Activated naive CD4-positive, alpha-beta T cell treated with anti-CD3 and anti-CD28 coated beads, Interleukin-2, amount 50 U/mL, for 16 hours (primary cell): ENCODE results near the gene STAC.
"Not testable (repeated sequence)": the region's sequence is repeated elsewhere in the genome, so short reads cannot be mapped to it uniquely, and the experiment has no call there.

ENCODE experiments used
- DNase-seq: peaks from one replicate; pipeline ENCODE4 v3.0.0-alpha.2; 2020

STAC gene

DNA sequence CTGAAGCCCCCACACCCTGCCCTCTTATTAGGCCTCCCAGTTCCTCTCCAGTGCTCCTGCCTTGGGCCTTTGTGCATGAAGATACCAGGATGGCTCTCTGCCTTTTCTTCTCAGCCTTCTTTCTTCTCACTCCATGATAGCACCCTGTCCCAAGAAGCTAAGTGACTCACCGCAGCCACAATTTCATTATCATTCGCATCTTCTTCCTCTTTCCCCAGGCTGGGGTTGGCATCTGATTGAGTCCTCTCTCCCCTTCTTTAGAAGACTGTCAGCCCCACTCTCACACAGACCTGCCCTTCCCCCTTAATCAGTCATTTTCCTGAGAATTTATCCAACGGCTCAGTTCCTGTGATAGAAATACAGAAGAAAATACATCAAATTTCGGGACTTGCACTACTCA is 102.0 kb downstream of the STAC start:
- no peak for DNase-seq

DNA sequence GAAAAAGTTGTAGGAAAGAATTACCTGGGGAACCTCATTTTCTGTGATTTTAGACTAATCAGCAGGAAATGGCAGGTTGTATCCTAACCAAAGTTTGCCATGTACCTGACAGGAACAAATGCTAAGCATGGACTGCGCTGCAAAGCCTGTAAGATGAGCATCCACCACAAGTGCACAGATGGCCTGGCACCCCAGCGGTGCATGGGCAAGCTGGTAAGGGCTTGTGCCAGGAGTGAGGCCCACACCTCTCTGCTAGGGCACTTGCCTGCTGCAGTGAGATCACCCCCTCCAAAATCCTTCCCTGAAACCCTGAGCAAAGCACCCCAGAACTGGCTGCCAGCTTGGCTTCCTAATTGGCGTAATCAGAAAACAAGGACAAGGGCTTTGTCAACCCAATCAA is 102.6 kb downstream of the STAC start:
- no peak for DNase-seq

DNA sequence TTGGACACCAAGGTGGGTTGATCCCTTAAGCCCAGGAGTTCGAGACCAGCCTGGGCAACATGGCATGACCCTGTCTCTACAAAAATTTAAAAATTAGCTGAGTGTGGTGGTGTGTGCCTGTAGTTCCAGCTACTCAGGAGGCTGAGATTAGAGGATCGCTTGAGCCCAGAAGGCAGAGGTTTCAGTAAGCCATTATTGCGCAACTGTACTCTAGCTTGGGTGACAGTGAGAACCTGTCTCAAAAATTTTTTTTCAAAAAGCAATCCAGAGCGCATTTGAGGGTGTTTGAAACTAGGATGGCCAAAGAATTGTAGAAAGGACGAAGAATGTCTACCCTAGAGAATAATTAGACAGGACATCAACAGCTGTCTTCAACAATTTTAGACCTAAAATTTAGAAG is 103.4 kb downstream of the STAC start:
- DNase-seq: no peak

DNA sequence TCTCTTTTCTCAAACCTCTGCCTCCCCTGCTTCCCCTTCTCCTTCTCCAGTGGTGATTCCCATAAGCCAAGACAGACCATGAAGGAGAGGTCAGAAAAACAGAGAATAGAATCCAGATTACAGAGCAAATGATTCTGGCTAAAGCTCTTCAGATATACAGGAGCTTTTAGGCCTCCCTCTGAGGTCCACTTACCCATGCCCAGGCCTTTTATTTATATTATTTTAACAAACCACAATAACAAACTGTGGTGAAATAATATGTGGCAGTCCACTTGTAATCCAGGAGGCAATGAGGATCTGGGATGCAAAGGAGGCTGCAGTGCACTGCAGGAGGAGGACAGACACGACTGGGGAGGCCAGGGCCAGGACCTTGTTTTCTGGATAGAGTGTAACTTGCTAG is 104.1 kb downstream of the STAC start:
- DNase-seq: no peak

DNA sequence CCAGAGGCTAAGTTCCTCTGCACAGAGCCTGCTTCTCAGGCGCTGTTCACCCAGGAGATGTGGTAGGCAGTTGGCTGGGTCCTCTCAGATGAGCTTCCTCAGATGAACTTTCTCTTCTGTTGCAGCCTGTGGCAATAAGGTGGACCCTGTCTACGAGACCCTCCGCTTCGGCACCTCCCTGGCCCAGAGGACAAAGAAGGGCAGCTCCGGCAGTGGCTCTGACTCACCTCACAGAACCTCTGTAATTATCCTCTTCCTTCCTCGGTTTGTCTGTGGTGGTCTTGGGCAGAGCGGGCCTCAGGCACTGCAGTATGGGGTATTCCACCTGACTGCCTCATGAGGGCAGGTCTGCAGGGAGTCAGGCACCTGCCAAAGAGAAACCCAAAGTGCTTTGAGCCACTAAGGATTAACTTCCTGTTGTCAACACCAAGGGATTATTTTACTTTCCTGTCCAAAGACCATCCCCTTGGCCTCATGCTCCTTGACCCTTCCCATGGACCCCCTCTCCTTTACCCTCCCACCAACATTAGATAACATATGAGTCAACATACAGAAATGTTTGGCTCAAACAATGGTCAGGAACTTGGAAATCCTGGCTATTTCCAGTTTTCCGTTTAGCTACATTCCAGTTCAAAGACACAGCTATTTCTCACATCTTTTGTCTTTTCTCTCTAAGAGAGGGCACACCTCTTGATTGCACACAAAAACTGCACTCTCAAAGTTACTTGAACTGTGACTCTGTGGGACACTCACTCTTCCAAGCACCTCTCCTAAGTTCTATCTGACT is 105.9 kb downstream of the STAC start:
- DNase-seq: no peak

DNA sequence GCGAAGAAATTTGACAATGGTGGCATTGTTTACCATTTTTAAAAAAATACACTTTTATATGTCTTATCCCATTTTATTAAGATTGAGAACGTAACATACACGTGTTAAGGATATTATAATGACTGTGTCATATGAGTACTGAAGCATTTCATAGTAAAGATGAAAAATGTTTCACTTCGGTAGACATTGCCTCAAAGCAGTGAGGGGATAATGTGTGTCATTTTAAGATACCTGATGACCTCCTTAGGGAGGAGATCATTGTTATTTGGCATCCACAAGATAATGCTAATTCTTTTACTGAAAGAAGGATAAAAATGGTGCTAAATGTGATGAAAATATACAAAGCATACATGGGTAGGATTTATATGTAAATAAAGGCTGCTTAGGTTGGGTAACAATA is 107.3 kb downstream of the STAC start:
- no peak for DNase-seq

DNA sequence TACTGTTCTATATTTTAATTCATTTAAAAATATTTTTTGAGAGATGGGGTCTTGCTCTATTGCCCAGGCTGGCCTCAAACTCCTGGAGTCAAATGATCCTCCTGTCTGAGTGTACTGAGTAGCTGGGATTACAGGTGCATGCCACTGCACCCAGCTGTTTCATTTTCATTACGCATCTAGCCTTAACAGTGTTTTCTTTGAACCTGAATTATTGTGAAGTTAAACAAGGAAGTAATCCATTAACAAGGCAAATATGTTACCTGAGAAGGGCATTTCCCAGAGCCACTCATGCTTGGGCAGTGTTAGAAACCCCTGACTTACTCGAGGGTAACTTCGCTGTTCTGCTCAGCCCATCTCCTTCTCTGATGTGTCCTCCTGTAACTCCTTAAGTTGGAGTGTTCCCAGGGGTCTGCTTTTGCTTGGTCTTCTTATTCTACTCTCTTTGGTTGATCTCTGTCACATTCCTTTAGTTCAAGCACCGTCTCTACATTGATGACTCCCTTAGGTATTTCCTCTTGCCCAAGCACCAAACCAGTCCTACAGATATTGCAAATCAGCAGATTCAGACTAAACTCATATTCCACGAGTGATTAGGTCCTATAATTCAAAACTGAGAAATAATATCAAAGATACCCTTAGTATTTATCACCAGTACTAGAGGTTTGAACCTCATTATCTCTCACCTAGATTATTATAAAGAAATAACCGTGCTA is 107.9 kb downstream of the STAC start:
- no peak for DNase-seq

DNA sequence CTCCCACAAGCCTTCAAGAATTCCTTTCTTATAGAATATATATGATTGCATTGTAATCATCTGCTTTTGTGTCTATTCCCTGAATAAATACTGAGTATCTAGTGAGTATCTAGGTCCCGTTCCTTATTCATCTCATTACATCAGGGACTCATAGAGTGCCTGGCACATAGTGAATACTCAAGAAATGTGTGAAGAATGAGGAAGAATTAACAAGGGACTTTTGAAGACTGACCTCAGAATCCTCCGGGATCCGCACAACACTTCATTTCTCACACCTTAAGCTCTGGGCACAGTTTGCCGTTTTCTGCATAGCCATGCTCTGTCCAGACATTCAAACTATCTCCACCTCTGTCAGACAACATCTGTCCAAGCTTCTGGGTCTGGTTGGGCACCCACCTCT is 108.8 kb downstream of the STAC start:
- DNase-seq: no peak

DNA sequence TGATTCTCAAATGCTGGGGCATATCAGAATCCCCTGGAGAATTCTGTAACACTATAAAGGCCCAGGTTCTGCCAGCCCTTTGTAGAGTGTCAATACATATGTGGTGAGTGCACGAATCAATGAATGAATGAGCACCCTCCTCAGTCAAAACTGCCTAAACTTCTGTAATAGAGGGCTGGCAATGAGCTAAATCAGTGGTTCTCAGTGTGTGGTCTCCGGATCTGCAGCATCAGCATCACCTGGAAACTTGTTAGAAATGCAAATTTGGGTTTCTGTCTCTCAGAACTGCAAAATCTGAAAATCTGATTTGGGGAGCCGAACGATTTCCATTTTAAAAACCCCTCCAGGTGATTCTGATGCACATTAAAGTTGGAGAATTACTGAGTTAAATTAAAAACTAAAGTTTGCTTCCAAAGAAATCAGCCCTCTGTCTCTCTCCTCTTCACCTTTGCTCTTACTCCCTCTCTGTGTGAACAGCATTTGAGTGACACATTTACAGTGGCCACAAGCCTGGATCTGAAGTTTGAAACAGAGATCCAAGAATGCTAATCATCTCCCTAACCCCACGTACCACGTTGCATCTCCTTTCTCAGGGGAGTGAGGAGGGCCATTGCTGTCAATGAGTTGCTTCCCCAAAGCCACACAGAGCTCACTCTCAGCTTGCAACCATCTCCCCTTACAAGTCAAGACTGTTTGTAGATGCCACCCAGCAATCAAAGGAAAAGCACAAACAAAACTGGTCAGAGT is 109.5 kb downstream of the STAC start:
- no peak for DNase-seq

DNA sequence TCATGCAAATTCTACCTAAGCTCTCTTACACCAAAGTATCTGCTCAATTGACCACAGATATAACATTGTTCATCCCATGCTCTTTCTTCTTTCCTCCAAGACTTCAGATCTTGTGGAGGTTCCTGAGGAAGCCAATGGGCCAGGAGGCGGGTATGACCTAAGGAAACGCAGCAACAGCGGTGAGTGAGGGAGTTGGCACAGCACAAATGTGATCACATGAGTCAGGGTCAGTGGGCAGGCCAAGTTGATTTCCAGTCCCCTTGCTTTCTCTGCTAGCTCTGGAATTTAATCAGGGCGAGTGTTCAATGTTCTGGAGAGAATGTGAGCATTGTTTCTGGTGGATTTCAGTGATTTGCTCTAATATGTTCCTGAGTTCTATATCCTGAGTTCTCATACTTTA is 112.7 kb downstream of the STAC start:
- DNase-seq: no peak

DNA sequence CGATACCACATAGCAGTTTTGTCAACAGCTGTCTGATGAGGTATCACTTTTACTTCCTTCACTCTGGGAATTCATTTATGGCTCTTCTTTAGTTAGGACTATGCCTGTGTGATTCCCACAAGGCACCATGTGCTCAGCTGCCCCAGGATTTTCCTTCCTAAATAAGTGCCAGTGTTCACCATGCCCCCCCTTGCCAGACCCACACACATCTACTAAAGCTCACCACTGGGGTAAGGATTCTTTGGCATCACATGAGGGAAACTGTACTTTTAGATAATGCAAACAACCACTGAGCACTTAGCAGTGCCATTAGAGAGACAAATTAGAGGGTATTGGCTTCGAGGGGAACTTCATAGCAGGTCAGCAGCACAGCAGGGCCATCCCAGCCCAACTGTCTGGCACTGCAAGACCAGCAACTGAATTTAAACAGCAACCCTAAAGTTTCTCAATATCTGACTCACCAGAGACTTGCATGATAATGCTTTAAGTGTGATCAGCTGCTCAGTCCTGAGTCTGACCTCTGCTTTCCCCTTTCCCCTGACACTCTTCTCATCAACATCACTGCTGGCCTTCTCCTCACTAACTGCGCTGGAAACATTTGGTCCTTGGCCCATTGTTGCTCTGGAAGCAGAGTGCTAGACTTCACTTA is 114.3 kb downstream of the STAC start:
- DNase-seq: no peak

DNA sequence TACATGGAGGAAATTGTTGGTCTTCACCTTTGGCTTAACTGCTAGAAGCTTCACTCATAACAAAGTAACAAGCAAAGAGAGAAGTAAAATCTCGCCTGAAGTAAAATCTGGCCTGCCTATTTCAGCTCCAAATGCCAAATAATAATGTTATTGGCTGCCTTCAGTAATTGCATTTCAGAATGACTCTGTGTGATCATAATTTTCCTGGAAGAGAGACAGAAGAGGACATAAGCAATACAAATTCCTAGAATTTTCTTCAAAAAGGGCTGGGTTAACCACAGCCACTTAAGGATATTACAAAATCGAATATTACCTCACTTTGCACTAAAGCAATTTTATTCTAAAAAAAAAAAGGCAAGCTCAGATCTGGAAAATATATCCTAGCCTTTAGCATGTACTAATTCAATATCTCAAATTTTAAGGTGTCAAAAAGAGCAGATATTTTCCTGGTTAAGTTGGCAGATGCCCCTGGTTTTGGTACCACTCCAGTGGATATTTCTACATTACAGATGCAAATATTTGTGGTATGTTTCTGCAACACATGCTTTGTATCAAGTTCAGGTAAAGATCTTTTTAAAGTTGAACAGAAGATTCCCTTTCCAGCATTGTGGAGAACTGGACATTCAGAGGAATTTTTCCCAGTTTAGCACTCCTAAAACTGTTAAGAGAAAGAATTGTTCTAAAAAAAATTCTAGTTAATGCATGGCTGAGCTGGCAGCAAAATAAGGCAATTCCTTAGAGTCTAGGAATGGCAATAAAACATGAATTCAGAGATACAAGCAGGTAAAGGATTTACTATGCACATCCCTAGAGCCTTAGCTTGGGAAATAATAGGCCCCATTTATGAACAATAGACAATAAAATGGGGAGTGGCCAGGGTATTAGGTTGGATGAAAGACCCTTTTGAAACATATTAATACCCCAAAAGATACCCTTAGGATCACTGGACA is 116.7 kb downstream of the STAC start:
- no peak for DNase-seq

DNA sequence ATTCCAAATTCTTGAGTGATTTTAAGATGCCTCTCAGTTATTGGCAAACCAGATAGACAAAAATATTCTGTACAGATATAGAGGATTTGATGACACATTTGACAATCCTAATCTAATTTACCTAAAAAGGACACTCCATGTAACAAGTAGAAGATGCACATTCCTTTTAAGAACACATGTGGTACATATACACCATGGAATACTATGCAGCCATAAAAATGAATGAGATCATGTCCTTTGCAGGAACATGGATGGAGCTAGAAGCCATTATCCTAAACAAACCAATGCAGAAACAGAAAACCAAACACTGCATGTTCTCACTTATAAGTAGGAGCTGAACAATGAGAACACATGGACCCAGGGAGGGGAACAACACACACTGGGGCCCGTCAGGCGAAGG is 119.7 kb downstream of the STAC start:
- not testable (repeated sequence) for DNase-seq

DNA sequence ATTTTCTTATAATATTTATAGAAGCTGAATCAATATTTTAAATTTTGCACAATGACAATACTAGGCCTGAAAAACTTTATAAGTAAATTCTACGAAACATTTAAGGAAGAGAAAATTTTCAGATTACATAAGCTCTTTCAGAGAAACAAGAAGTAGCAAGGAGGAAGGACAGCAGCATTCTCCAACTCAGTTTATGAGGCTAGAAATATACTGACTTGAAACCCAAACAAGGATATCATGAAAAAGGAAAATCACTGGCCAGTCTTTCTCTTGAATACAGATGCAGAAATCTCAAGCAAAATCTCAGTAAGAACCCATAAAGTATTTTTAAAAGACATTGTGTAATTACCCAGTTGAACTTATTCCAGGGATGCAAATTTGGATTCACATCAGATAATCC is 121.3 kb downstream of the STAC start:
- DNase-seq: no peak

DNA sequence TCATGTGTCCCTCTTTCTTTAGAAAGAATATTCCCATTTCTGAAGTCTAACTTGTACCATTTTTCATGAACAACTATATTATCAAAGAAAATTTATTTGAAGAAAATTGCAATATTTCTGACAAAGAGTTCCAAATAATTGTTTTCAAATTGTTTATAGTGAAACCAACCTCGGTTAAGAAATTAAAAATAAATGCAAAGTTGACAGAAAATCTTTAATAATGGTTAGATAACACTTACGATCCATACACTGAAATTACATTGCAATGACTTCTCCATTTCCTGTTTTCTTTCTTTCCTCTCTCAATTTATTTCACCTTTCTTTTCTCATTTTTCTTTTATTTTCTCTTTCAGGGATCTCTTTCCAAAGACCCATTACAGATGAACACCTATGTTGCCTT is 125.1 kb downstream of the STAC start:
- no peak for DNase-seq

DNA sequence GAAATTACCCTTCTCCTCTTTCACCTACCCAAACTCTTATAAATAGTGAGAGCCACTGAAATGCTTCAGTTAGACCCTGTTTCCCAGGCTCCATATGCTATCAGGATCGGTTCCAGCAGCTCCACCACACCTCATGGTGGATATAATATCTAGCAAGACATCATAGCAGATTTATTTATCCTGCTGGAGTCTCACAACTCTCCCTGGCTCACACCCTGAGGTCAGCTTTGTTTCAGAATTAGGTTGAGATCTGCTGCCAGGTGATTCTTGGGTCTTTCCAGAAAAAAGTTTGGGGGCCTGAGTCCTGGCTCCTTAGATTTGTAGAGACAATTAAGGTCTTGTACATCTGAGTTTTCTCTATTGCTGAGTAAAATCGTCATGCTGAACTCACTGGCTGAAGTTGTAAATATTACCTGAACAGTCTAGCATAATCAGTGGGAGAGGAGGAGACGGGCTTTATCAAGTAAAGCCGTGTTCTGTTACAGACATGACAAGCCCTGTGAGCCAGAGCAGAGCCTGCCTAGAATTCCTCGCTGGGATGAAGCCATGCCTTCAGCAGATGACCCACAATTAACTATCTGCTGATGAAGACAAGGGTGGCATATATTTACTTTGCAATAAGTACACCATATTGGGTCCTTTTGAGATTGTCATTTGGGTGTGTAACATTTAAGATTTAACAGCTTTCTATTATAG is 131.6 kb downstream of the STAC start:
- DNase-seq: no peak

DNA sequence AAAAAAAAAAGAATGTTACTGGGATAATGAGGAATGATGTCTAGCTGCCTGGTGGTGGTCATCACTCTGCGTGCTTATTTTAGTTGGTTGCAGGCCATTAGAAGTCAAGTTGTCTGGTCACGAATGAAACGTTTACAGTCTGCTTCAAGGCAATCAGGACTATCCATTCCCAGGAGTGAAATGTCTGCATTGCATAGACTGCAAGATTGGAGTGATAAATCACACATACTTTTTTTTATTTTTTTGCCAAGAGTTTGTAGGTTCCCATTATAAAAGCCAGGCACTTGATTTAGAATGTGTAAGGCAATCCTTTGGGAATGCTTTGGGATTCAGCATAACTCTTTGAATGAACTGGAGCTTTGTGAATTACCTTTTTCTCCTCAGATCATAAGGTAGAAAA is 132.3 kb downstream of the STAC start:
- no peak for DNase-seq

DNA sequence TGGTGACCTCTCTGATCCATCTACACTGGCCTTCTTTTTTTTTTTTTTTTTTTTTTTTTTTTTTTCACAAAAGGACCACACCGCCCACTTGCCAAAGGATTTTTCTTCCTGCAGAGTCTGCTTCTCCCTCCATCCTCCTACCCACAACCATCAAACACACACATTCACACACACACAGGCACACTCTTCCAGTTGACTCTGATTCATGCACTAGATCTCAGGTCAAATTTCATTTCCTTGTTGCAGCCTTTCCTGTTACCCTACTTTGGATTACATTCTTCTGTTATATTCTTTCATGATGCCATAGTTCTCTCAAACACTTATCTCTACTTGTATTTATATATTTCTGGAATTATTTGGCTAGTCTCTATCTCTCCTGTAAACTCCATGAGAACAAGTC is 133.9 kb downstream of the STAC start:
- no peak for DNase-seq

DNA sequence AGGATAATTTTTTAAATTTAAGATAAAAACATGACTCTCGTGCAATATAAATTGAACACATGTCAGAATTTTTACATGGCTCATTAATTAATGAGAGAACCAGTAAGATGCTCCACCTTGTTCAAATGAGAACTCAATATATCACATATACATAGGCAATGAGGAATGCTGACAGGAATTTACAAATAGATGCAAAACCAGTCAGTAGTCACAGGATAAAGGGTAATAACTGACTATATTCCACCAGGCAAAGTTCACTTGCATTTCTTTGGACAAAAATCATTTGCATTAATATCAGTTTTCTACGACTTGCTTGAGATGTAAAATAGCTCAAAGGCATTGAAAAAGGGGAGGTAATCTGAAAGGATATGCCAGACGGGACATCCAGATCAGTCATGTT is 139.4 kb downstream of the STAC start:
- DNase-seq: no peak

DNA sequence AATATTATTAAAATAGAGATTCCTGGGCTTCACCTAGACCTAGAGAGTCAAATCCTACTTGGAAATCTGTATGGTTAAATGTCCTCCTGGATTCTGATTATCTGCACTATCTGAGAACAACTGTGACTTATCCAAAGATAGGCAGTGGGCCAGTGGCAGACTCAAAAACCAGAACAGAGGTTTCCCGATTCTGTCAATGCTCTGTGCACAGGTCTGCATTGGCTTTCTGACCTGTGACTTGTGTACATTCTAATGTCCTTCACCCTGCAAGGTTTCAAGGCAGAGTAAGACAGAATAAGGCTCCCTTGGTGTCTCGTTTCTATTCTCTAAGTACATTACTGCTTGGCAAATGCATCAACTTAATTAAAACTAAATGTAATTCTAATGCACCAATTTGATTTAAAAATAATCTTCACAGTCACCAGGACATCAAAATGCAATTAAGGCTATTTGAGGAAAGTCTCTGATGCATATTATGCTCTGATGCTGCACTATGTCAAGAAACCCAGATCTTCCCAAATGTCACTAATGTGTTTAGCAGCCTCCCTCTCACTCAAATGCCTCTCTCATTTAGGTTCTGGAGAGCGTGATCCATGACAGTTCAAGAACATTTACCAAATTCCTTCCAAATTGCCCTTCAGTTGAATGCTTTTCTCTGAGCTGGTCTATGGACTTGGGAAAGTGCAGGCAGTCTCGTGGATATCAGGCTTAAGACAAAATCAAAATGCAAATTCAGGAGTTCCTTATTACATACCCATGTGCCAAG is 140.1 kb downstream of the STAC start:
- no peak for DNase-seq

DNA sequence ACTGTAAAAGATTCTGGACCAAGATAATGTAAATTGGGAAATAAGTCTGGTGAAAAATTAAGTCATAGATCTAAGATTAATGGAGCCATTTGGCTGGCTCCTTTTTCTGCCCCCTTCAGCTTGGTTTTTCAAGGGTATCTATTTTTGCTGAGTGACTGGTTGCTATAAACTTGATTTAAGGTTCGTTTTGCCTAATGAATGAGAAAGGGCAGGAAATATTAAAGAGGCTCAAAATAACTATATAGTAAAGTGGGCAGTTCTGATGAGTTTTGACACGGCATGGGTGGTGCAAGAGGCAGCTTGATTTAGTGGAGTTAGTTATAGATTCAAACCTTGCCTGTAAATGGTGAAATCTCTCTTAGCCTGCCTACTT is 140.7 kb downstream of the STAC start:
- DNase-seq: no peak
